K562 (cell line): Measurements from ENCODE around the gene GGT6. TPM values are rescaled to one million over a fixed set of nuclear protein-coding genes. Genes with fewer than 3 reads are reported as not detected.

Source experiments
- ATAC-seq: fragments of 200-7000 bp; cut with Tn5 transposase; 3 replicates; pipeline ENCODE4 v1.9.1; 2020; ENCODE audit warnings: moderate library complexity
- BruUV-seq: library from RNA; stranded (reverse); fragments of 400-500 nt; replicated peaks from 2 replicates; lab custom pipeline; 2021; lab: Mats Ljungman, UMichigan
- CTCF ChIA-PET: fragments of 300-600 bp; formaldehyde crosslinking; extraction: SDS; loops from one replicate; lab custom pipeline; 2021; ENCODE audit warnings: low intra/inter-chr PET ratio; lab: Yijun Ruan, JAX
- POLR2A ChIA-PET: fragments of 300-600, 350-650 bp; sonication (Branson Sonifier 250); formaldehyde crosslinking; extraction: SDS; loops from one replicate; lab custom pipeline; 2021; ENCODE audit warnings: antibody characterized with exemption, inconsistent platforms; lab: Yijun Ruan, JAX
- DNase-seq, 4 experiments: peaks; one replicate each; pipeline versions ENCODE4 v3.0.0 to v3.0.0-alpha.2; 2011 to 2018; ENCODE audit warnings: low spot score in 3 of 4, mixed read lengths in 3 of 4; ENCODE audit errors: extremely low read depth in 1 of 4
- FAIRE-seq: peaks from 2 replicates; lab custom pipeline; 2011; peaks lifted over from hg19 to GRCh38; lab: Jason Lieb, UNC
- H2AFZ ChIP-seq: 2 replicates; pipeline ENCODE4 v1.6.0; 2011; ENCODE audit warnings: low read depth, low read length, control low read depth, inconsistent platforms
- H3K27ac ChIP-seq: fragments of 200-600 bp; 3 replicates; pipeline ENCODE4 v1.8.0; 2011; ENCODE audit warnings: low read depth, mild to moderate bottlenecking, control low read depth, inconsistent platforms, low read length, moderate library complexity, mixed read lengths; ENCODE audit errors: extremely low read depth
- H3K27me3 ChIP-seq, 2 experiments: fragments of 300-600 bp in 1 of 2; 2 replicates in 1 of 2; 3 replicates in 1 of 2; pipeline versions ENCODE4 v1.6.0 to v1.8.0; 2011; ENCODE audit warnings: inconsistent platforms in 2 of 2, low read length in 2 of 2, mild to moderate bottlenecking in 1 of 2, mixed read lengths in 1 of 2, moderate library complexity in 1 of 2; ENCODE audit not compliant: control insufficient read depth in 2 of 2, insufficient read depth in 2 of 2
- H3K36me3 ChIP-seq: fragments of 300-600 bp; 3 replicates; pipeline ENCODE4 v1.8.0; 2011; ENCODE audit warnings: mild to moderate bottlenecking, low read length, inconsistent platforms; ENCODE audit not compliant: control insufficient read depth, insufficient read depth
- H3K4me1 ChIP-seq, 2 experiments: fragments of 200-600 bp in 1 of 2; replicated peaks in 1 of 2; 2 replicates in 1 of 2; 3 replicates in 1 of 2; pipeline versions ENCODE4 v1.5.1 to v1.8.0; 2011; ENCODE audit warnings: inconsistent platforms in 2 of 2, low read length in 2 of 2, mild to moderate bottlenecking in 1 of 2, mixed read lengths in 1 of 2, moderate library complexity in 1 of 2; ENCODE audit not compliant: control insufficient read depth in 2 of 2, insufficient read depth in 2 of 2
- H3K4me2 ChIP-seq: 2 replicates; pipeline ENCODE4 v1.6.1; 2011; ENCODE audit warnings: low read length, control low read depth, inconsistent platforms, mixed read lengths; ENCODE audit not compliant: insufficient read depth
- H3K4me3 ChIP-seq: fragments of 200-600 bp; sonication (generic), shearing (Covaris generic); 2 replicates; pipeline ENCODE4 v1.5.1; 2016; ENCODE audit warnings: control low read depth, inconsistent platforms
- H3K79me2 ChIP-seq: fragments of 200-600 bp; 3 replicates; pipeline ENCODE4 v1.8.0; 2011; ENCODE audit warnings: low read length, inconsistent platforms; ENCODE audit not compliant: control insufficient read depth, insufficient read depth
- H3K9ac ChIP-seq, 2 experiments: 2 replicates each; pipeline versions ENCODE4 v1.6.0 to v1.6.1; 2011; ENCODE audit warnings: low read depth in 2 of 2, low read length in 2 of 2, control low read depth in 1 of 2, inconsistent platforms in 1 of 2, mild to moderate bottlenecking in 1 of 2, mixed read lengths in 1 of 2; ENCODE audit not compliant: insufficient read depth in 1 of 2
- H3K9me1 ChIP-seq: one replicate; pipeline ENCODE4 v1.6.0; 2011; ENCODE audit warnings: inconsistent platforms, mild to moderate bottlenecking, low read length, moderate library complexity; ENCODE audit not compliant: control insufficient read depth, insufficient read depth
- H3K9me3 ChIP-seq: replicated peaks from 2 replicates; pipeline ENCODE4 v1.5.1; 2011; ENCODE audit warnings: low read depth, low read length, inconsistent platforms; ENCODE audit not compliant: control insufficient read depth, insufficient read depth
- H4K20me1 ChIP-seq: replicated peaks from 2 replicates; pipeline ENCODE4 v1.6.1; 2011; ENCODE audit warnings: low read length, inconsistent platforms, mixed read lengths; ENCODE audit not compliant: control insufficient read depth, insufficient read depth
- HMG20B ChIP-seq: fragments of 250-450 bp; sonication (Bioruptor Pico); IDR thresholded peaks from 2 replicates; pipeline ENCODE4 v1.5.0; 2021; ENCODE audit warnings: mild to moderate bottlenecking
- THRAP3 ChIP-seq: fragments of 450-650 bp; IDR thresholded peaks from 2 replicates; pipeline ENCODE4 v1.6.1; 2016; ENCODE audit warnings: mild to moderate bottlenecking, inconsistent platforms, borderline replicate concordance
- TRIM24 ChIP-seq, 2 experiments: fragments of 450-650 bp; IDR thresholded peaks; 2 replicates each; pipeline ENCODE4 v1.6.1; 2016
- TRIM28 ChIP-seq: fragments of 450-650 bp; IDR thresholded peaks from 2 replicates; pipeline ENCODE4 v1.6.1; 2017
- WGBS: fragments of 100-300 bp; shearing (Covaris generic); methylation state at CpG from one replicate; pipeline ENCODE4 v1.1.6; 2016; ENCODE audit warnings: low coverage, mixed read lengths; ENCODE audit not compliant: insufficient coverage; ENCODE audit errors: missing lambda C conversion rate; 5-methylcytosine and 5-hydroxymethylcytosine counted together
- in situ Hi-C: fragments of 300-500 bp; cut with MboI; formaldehyde crosslinking; loops from 4 replicates; pipeline ENCODE4 v1.15.0; 2018; ENCODE audit warnings: inconsistent platforms, mixed read lengths
- intact Hi-C: fragments of 100-400 bp; cut with micrococcal nuclease; formaldehyde crosslinking; loops from 2 replicates; pipeline ENCODE4 v1.14.2; 2022
- polyA plus RNA-seq, 8 experiments: library from polyadenylated mRNA; depleted of rRNA in 4 of 8; stranded (reverse) in 5 of 8; unstranded in 3 of 8; fragments of >200 nt; fragmentation: Nextera tagmentation in 2 of 8; fragmentation: Illumina TruSeq in 1 of 8; extraction: Ambion mirVana in 2 of 8; extraction: Trizol in 1 of 8; gene quantifications; 2 replicates each; pipeline versions ENCODE4 v1.2.1 to v1.2.3, GENCODE V29; 2011 to 2014; ENCODE audit warnings: inconsistent platforms in 1 of 8, missing spikeins in 1 of 8
- total RNA-seq, 7 experiments: library from RNA; depleted of rRNA in 6 of 7; stranded (reverse); fragments of >200 nt in 6 of 7; fragmentation: Illumina TruSeq in 2 of 7; extraction: Trizol in 2 of 7; gene quantifications; 2 replicates each; pipeline versions ENCODE4 v1.2.1 to v1.2.3, GENCODE V29; 2011 to 2021; ENCODE audit warnings: low replicate concordance in 1 of 7
- TF ChIP-seq, protein P1 (sequence below): fragments of 250-450 bp; sonication (Bioruptor Pico); IDR thresholded peaks from 2 replicates; pipeline ENCODE4 v1.8.0; 2021; ENCODE audit warnings: moderate library complexity, mild to moderate bottlenecking, inconsistent platforms
- TF ChIP-seq, protein P2 (sequence below): fragments of 200-800 bp; sonication (Bioruptor generic); IDR thresholded peaks from 2 replicates; pipeline ENCODE4 v1.6.1; 2016; ENCODE audit warnings: missing genetic modification characterization, missing compliant biosample characterization

The GGT6 gene
- total and polyA plus RNA-seq, 9 of the 15 experiments (the other 6 are each of a cell fraction or from before 2014, with no cell fraction given), result 0.09 TPM; not detected in 8

GRCh38 chr17:4554441-4554996 is 5.9 kb downstream of the GGT6 start:
- Histone ChIP-seq H3K79me2 (peaks cover 38% of the 10 kb centered on the region), H3K4me2 (peak overlapping the region; percentile 91), H4K20me1 (no peaks in the 10 kb centered on the region), H3K27ac (peak overlapping the region; percentile 65), H3K36me3 (peaks cover 45% of the 10 kb centered on the region; the same call in 2 of the 3 replicates), H3K9me1 (no peaks in the 10 kb centered on the region), H3K4me1 (peaks cover 3 to 38% of the 10 kb centered on the region in 2 experiments; a peak in 4 of 5 replicates), H3K9ac (peak overlapping the region; percentile 76 to 98), H2AFZ (peak overlapping the region; percentile 98), H3K9me3 (no peaks in the 10 kb centered on the region), H3K4me3 (peak overlapping the region; percentile 62), H3K27me3 (no peaks in the 10 kb centered on the region)
- 2% methylated on average over 9 of the region's 18 CpGs for WGBS
- ATAC-seq (peak; percentile 15; the same call in 2 of the 3 replicates), FAIRE-seq (no peak), DNase-seq (peak in 2 of 4 experiments; percentile 24 to 27)
- ChIA-PET POLR2A (interaction anchor here (1.4 kb wide), 1 partner anchor 16 kb away, joined by 5 read pairs; no protein-coding TSS in a partner anchor), CTCF (no interaction called here)
- BruUV-seq, result no TSS peak
- TF ChIP-seq HMG20B (CRISPR knock-in tag) (no peak), TRIM28 (no peak), TRIM24 (IDR thresholded peaks at IDR 0.05) (no peak), THRAP3 (no peak)
- TF ChIP-seq, protein P1, sequence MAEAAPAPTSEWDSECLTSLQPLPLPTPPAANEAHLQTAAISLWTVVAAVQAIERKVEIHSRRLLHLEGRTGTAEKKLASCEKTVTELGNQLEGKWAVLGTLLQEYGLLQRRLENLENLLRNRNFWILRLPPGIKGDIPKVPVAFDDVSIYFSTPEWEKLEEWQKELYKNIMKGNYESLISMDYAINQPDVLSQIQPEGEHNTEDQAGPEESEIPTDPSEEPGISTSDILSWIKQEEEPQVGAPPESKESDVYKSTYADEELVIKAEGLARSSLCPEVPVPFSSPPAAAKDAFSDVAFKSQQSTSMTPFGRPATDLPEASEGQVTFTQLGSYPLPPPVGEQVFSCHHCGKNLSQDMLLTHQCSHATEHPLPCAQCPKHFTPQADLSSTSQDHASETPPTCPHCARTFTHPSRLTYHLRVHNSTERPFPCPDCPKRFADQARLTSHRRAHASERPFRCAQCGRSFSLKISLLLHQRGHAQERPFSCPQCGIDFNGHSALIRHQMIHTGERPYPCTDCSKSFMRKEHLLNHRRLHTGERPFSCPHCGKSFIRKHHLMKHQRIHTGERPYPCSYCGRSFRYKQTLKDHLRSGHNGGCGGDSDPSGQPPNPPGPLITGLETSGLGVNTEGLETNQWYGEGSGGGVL (CRISPR knock-in tag), result no peak
- TF ChIP-seq, protein P2, sequence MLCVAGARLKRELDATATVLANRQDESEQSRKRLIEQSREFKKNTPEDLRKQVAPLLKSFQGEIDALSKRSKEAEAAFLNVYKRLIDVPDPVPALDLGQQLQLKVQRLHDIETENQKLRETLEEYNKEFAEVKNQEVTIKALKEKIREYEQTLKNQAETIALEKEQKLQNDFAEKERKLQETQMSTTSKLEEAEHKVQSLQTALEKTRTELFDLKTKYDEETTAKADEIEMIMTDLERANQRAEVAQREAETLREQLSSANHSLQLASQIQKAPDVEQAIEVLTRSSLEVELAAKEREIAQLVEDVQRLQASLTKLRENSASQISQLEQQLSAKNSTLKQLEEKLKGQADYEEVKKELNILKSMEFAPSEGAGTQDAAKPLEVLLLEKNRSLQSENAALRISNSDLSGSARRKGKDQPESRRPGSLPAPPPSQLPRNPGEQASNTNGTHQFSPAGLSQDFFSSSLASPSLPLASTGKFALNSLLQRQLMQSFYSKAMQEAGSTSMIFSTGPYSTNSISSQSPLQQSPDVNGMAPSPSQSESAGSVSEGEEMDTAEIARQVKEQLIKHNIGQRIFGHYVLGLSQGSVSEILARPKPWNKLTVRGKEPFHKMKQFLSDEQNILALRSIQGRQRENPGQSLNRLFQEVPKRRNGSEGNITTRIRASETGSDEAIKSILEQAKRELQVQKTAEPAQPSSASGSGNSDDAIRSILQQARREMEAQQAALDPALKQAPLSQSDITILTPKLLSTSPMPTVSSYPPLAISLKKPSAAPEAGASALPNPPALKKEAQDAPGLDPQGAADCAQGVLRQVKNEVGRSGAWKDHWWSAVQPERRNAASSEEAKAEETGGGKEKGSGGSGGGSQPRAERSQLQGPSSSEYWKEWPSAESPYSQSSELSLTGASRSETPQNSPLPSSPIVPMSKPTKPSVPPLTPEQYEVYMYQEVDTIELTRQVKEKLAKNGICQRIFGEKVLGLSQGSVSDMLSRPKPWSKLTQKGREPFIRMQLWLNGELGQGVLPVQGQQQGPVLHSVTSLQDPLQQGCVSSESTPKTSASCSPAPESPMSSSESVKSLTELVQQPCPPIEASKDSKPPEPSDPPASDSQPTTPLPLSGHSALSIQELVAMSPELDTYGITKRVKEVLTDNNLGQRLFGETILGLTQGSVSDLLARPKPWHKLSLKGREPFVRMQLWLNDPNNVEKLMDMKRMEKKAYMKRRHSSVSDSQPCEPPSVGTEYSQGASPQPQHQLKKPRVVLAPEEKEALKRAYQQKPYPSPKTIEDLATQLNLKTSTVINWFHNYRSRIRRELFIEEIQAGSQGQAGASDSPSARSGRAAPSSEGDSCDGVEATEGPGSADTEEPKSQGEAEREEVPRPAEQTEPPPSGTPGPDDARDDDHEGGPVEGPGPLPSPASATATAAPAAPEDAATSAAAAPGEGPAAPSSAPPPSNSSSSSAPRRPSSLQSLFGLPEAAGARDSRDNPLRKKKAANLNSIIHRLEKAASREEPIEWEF (CRISPR knock-in tag), result no peak
- intact Hi-C loops, result no loop called here
- in situ Hi-C loops, result no loop called here
